Measurements from ENCODE around the gene CCL7.

Gene CCL7

DNA sequence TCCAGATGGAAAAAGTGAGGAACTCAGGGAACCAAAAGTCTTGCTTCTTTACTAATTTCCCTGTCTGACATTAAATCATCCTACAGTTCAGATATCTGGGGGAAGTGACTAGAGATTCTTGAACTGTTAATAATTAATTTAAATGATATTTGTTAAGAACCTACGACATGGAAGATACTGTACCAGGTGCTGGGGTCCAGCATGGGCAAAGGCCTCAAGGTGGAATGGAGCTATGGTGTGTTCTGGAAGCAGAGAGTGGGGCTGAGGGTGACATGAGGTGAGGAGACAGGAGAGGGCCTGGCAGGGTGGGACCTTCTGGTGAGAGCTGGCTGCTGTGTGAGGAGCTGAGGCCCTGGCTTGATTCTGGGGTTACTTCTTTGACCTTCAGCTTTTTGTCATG is 21.0 kb upstream of the CCL7 start:
- TF ChIP-seq, protein P1, sequence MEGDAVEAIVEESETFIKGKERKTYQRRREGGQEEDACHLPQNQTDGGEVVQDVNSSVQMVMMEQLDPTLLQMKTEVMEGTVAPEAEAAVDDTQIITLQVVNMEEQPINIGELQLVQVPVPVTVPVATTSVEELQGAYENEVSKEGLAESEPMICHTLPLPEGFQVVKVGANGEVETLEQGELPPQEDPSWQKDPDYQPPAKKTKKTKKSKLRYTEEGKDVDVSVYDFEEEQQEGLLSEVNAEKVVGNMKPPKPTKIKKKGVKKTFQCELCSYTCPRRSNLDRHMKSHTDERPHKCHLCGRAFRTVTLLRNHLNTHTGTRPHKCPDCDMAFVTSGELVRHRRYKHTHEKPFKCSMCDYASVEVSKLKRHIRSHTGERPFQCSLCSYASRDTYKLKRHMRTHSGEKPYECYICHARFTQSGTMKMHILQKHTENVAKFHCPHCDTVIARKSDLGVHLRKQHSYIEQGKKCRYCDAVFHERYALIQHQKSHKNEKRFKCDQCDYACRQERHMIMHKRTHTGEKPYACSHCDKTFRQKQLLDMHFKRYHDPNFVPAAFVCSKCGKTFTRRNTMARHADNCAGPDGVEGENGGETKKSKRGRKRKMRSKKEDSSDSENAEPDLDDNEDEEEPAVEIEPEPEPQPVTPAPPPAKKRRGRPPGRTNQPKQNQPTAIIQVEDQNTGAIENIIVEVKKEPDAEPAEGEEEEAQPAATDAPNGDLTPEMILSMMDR (IDR thresholded peaks at IDR 0.05), result no peak

DNA sequence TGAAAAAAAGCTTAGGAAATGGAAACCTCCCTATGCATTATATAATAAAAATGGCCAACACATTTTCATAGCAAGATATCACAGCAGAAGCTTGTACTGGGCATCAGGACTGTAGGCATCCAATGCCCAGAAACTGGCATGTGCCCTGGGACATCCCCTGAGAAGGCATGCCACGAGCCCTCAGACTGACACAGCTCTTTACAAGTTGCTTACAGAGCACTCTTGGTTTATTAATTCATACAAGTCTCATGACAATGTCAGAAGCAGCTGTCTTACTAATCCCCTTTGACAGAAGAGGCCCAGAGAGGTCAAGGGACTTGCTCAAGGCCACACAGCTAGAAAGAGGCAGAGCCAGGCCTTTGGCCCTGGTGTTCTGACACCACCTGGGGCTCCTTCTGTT is 20.5 kb upstream of the CCL7 start:
- TF ChIP-seq, protein P1 (IDR thresholded peaks at IDR 0.05), result no peak

DNA sequence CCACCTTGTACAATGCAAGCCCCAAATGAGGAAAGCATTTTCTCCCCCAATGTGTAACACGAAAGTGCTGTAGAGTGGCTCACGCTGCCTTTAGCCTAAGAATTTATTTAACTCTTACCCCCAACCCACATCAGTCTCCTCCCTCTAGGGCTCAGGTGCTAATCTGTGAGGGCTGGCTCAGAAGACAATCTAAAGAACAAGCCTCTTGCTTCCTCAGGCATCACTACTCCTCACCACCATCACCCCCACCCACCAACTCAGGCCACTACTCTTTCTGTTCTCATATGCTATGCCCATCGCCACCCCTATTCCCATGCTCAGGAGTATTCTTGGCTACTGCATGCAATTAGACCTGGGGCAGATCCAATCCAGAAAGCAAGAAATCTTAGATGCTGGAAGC is 18.8 kb upstream of the CCL7 start:
- TF ChIP-seq, protein P1 (IDR thresholded peaks at IDR 0.05), result no peak

DNA sequence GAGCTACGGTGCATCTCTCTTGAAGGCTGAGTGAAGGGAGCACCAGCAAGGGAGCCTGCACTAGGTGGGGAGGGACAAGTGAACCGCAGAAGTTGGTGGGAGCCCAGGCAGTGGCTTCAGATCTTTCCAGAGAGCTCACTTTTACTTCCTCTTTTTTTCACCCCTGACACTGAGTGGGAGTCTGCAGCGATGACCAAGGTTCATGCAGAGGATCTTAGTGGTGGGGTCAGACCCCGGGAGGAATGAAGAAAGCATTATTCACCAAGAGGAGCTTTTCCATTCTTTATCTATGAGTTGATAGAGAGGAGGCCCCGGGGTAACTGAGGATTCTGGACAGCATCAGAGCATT is 18.0 kb upstream of the CCL7 start:
- TF ChIP-seq, protein P1 (IDR thresholded peaks at IDR 0.05), result no peak

DNA sequence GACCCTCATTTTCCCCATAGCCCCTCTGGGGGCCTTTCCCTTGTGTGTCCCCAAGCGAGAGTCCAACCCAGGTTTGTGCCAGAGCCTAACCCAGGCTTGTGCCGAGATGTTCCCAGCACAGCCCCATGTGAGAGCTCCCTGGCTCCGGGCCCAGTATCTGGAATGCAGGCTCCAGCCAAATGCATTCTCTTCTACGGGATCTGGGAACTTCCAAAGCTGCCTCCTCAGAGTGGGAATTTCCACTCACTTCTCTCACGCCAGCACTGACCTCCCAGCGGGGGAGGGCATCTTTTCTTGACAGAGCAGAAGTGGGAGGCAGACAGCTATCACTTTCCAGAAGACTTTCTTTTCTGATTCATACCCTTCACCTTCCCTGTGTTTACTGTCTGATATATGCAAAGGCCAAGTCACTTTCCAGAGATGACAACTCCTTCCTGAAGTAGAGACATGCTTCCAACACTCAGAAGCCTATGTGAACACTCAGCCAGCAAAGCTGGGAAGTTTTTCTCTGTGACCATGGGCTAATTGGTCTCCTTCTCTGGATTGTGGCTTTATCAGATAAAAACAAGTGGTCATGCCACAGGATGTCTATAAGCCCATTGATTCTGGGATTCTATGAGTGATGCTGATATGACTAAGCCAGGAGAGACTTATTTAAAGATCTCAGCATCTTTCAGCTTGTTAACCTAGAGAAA is 17.4 kb upstream of the CCL7 start:
- TF ChIP-seq, protein P1 (IDR thresholded peaks at IDR 0.05), result no peak

DNA sequence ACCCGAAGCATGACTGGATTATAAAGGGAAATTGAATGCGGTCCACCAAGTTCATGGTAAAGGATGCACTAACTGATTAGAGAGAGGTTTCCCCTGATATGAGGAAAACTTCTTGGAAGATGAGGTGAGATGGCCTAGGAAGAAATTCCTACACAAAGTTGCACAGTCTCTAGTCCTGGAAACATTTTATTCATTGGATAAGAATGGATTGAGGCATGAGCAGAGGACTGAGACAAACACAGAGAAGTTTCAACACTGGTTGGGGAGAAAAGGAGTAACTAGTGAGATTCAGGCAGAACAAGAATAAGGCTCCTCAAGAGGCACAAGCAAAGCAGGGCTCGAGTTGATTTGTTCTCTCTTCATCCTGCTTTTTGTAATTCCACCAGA is 16.9 kb upstream of the CCL7 start:
- TF ChIP-seq, protein P1 (IDR thresholded peaks at IDR 0.05), result no peak

DNA sequence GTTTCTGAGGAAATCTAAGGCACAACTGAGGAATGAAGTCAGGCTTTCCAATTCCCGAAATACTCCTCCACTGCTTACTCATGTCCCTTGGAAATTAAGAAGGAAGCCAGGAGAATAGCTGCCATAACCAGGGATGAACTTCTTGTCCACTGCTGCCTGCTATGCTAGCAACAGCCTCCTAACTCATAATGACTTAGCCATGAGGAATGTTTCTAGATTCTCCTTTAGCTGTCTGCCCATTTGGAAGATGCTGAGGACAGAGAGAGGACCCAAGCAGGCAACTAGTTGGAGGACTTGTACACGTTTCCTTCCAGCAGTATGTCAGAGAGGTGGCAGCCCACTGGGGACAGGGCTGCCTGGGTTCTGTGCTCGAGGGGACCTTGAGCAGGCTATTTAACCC is 15.9 kb upstream of the CCL7 start:
- TF ChIP-seq, protein P1 (IDR thresholded peaks at IDR 0.05), result no peak

All from LNCAP (cell line).